CD14-positive monocyte (primary cell): ENCODE data around the gene GNB3. TPM values are rescaled to one million over a fixed set of nuclear protein-coding genes. Genes with fewer than 3 reads are reported as not detected.
"Not testable (repeated sequence)": the region's sequence is repeated elsewhere in the genome, so short reads cannot be mapped to it uniquely, and the experiment has no call there.

Experiments used
- DNase-seq, 3 donors: peaks; one replicate each; pipeline ENCODE4 v3.0.0-alpha.2; 2011 to 2022
- H2AFZ ChIP-seq: 2 replicates; pipeline ENCODE4 v1.6.0; 2012; ENCODE audit warnings: mild to moderate bottlenecking, low read depth, low read length, inconsistent platforms; ENCODE audit not compliant: insufficient read depth, poor library complexity, severe bottlenecking
- H3K27ac ChIP-seq, 2 donors: 1 replicate in 1 of 2; 2 replicates in 1 of 2; pipeline ENCODE4 v1.5.1; 2012 to 2013; ENCODE audit warnings: low read length in 2 of 2, control low read depth in 1 of 2, inconsistent platforms in 1 of 2, low read depth in 1 of 2, mild to moderate bottlenecking in 1 of 2
- H3K27me3 ChIP-seq, 2 donors: one replicate each; pipeline versions ENCODE4 v1.6.0 to v1.6.1; 2011 to 2013; ENCODE audit warnings: low read length in 2 of 2; ENCODE audit not compliant: control insufficient read depth in 2 of 2, insufficient read depth in 2 of 2
- H3K36me3 ChIP-seq, 2 donors: replicated peaks in 1 of 2; 1 replicate in 1 of 2; 2 replicates in 1 of 2; pipeline versions ENCODE4 v1.5.1 to v1.6.1; 2012 to 2013; ENCODE audit warnings: low read length in 2 of 2, control low read depth in 1 of 2, inconsistent platforms in 1 of 2, mild to moderate bottlenecking in 1 of 2; ENCODE audit not compliant: insufficient read depth in 2 of 2, control insufficient read depth in 1 of 2
- H3K4me1 ChIP-seq, 2 donors: 1 replicate in 1 of 2; 2 replicates in 1 of 2; pipeline versions ENCODE4 v1.5.1 to v1.6.1; 2012 to 2013; ENCODE audit warnings: low read length in 2 of 2, control low read depth in 1 of 2, inconsistent platforms in 1 of 2, mild to moderate bottlenecking in 1 of 2, moderate library complexity in 1 of 2; ENCODE audit not compliant: insufficient read depth in 2 of 2, control insufficient read depth in 1 of 2
- H3K4me2 ChIP-seq: replicated peaks from 2 replicates; pipeline ENCODE3; 2012; ENCODE audit warnings: low read length, moderate library complexity, mild to moderate bottlenecking; ENCODE audit not compliant: poor library complexity, severe bottlenecking; ENCODE audit errors: extremely low read depth
- H3K4me3 ChIP-seq, 3 experiments: fragments of 200-600 bp in 1 of 3; sonication (generic) in 1 of 3; replicated peaks in 1 of 3; 1 replicate in 2 of 3; 2 replicates in 1 of 3; pipeline ENCODE4 v1.5.1; 2011 to 2013; ENCODE audit warnings: low read length in 3 of 3, mild to moderate bottlenecking in 3 of 3, control low read depth in 2 of 3, low read depth in 2 of 3, inconsistent platforms in 1 of 3, moderate library complexity in 1 of 3
- H3K79me2 ChIP-seq: 2 replicates; pipeline ENCODE4 v1.6.0; 2012; ENCODE audit warnings: mild to moderate bottlenecking, control low read depth, inconsistent platforms, low read length, moderate library complexity; ENCODE audit not compliant: insufficient read depth
- H3K9ac ChIP-seq: 2 replicates; pipeline ENCODE4 v1.6.0; 2017; ENCODE audit warnings: low read length, mild to moderate bottlenecking; ENCODE audit not compliant: insufficient read depth, poor library complexity, severe bottlenecking
- H3K9me3 ChIP-seq, 2 donors: replicated peaks in 1 of 2; 1 replicate in 1 of 2; 2 replicates in 1 of 2; pipeline versions ENCODE4 v1.5.1 to v1.6.1; 2012 to 2013; ENCODE audit warnings: low read length in 2 of 2, control low read depth in 1 of 2; ENCODE audit not compliant: control insufficient read depth in 1 of 2, insufficient read depth in 1 of 2
- H4K20me1 ChIP-seq: 2 replicates; pipeline ENCODE4 v1.6.0; 2012; ENCODE audit warnings: mild to moderate bottlenecking, low read length, control low read depth, moderate library complexity; ENCODE audit not compliant: insufficient read depth
- H3K27ac Mint-ChIP-seq, 7 donors: one replicate each; pipeline ENCODE4 v1.8.0; 2020; ENCODE audit warnings: mild to moderate bottlenecking in 7 of 7, mixed read lengths in 7 of 7, moderate library complexity in 6 of 7, inconsistent platforms in 2 of 7
- H3K27me3 Mint-ChIP-seq, 3 donors: one replicate each; pipeline ENCODE4 v1.8.0; 2021 to 2022; ENCODE audit warnings: low read depth in 3 of 3, mild to moderate bottlenecking in 3 of 3, mixed read lengths in 3 of 3, moderate library complexity in 3 of 3, inconsistent platforms in 1 of 3
- H3K36me3 Mint-ChIP-seq, 2 donors: one replicate each; pipeline ENCODE4 v1.8.0; 2020; ENCODE audit warnings: mixed read lengths in 2 of 2, inconsistent platforms in 1 of 2, mild to moderate bottlenecking in 1 of 2
- H3K4me1 Mint-ChIP-seq: one replicate; pipeline ENCODE4 v1.8.0; 2020; ENCODE audit warnings: mild to moderate bottlenecking, mixed read lengths
- H3K4me3 Mint-ChIP-seq, 2 donors: one replicate each; pipeline ENCODE4 v1.8.0; 2020; ENCODE audit warnings: mild to moderate bottlenecking in 2 of 2, mixed read lengths in 2 of 2, moderate library complexity in 1 of 2
- H3K9me3 Mint-ChIP-seq, 7 donors: one replicate each; pipeline ENCODE4 v1.8.0; 2020 to 2022; ENCODE audit warnings: mixed read lengths in 7 of 7, mild to moderate bottlenecking in 6 of 7, moderate library complexity in 6 of 7, inconsistent platforms in 2 of 7
- WGBS: methylation state at CpG from one replicate; pipeline ENCODE4 v1.1.5; 2013; ENCODE audit warnings: missing lambda C conversion rate; ENCODE audit not compliant: insufficient coverage; 5-methylcytosine and 5-hydroxymethylcytosine counted together
- intact Hi-C, 2 donors: fragments of 100-400 bp; cut with micrococcal nuclease; formaldehyde crosslinking; loops; one replicate each; pipeline versions ENCODE4 v1.15.0 to v1.15.1; 2023
- polyA plus RNA-seq, 3 donors: library from polyadenylated mRNA; depleted of rRNA in 1 of 3; unstranded in 2 of 3; stranded (reverse) in 1 of 3; fragments of 300-500 nt in 2 of 3; fragments of >200 nt in 1 of 3; fragmentation: Illumina TruSeq in 2 of 3; gene quantifications; 1 replicate in 2 of 3; 2 replicates in 1 of 3; pipeline ENCODE4 v1.2.3, GENCODE V29; 2012 to 2021
- TF ChIP-seq, protein P1 (sequence below): fragments of 200-600 bp; IDR thresholded peaks from one replicate; pipeline ENCODE4 v1.8.0; 2022; ENCODE audit warnings: antibody characterized with exemption, mild to moderate bottlenecking

Gene GNB3
- polyA plus RNA-seq, 3 donors, result 0.31 TPM; not detected in 2

DNA sequence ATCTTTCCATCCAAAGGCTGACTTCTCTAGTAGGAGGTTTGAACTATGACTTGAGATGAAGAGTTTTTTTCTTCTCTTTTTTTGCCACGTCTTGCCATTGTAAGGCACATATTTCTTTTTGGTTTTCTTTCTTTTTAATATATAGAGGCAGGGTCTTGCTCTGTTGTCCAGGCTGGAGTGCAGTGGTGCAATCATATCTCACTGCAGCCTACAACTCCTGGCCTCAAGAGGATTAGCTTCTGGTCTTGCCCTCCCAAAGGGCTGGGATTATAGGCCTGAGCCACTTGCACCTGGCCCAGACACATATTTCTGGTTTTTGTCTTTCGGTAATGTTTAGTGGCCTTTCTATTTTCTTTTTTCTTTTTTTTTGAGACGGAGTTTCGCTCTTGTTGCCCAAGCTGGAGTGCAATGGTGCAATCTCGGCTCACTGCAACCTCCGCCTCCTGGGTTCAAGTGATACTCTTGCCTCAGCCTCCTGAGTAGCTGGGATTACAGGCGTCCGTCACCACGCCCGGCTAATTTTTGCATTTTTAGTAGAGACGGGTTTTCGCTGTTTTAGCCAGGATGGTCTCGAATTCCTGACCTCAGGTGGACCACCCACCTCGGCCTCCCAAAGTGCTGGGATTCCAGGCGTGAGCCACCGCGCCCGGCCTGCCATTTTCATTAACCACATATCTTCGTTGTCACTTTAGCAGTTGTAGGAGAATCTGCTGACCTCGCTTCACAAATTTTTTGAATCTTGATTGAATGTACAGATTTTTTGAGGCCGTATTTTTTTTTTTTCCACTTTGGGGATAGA, 49.2 kb downstream of the GNB3 start:
- peaks cover 52 to 63% of the 10 kb centered on the region in 2 donors for H3K4me1 ChIP-seq
- intact Hi-C loops, result loop anchor here in 1 of 2 donors (2.0 kb wide), 1 partner anchor 17 kb away; the partner anchor contains the start of gene SPSB2
- H3K4me2 ChIP-seq, result peak overlapping the region; percentile 82
- H3K36me3 ChIP-seq, H3K79me2 ChIP-seq, H3K9ac ChIP-seq, H2AFZ ChIP-seq, H3K9me3 Mint-ChIP-seq, H3K9me3 ChIP-seq, H3K27me3 ChIP-seq, H3K36me3 Mint-ChIP-seq, H3K27me3 Mint-ChIP-seq, DNase-seq, H4K20me1 ChIP-seq: not testable (repeated sequence)
- peak overlapping the region in 1 of 2 donors; percentile 54 for H3K27ac ChIP-seq
- WGBS, result 47% methylated on average over 2 of the region's 21 CpGs
- peak overlapping the region in 1 of 3 experiments; percentile 72 for H3K4me3 ChIP-seq
- H3K4me3 Mint-ChIP-seq, result peak overlapping the region; percentile 72 to 86
- H3K4me1 Mint-ChIP-seq, result peaks cover 55% of the 10 kb centered on the region
- H3K27ac Mint-ChIP-seq, result peak overlapping the region; percentile 85 to 96 (median 94)

DNA sequence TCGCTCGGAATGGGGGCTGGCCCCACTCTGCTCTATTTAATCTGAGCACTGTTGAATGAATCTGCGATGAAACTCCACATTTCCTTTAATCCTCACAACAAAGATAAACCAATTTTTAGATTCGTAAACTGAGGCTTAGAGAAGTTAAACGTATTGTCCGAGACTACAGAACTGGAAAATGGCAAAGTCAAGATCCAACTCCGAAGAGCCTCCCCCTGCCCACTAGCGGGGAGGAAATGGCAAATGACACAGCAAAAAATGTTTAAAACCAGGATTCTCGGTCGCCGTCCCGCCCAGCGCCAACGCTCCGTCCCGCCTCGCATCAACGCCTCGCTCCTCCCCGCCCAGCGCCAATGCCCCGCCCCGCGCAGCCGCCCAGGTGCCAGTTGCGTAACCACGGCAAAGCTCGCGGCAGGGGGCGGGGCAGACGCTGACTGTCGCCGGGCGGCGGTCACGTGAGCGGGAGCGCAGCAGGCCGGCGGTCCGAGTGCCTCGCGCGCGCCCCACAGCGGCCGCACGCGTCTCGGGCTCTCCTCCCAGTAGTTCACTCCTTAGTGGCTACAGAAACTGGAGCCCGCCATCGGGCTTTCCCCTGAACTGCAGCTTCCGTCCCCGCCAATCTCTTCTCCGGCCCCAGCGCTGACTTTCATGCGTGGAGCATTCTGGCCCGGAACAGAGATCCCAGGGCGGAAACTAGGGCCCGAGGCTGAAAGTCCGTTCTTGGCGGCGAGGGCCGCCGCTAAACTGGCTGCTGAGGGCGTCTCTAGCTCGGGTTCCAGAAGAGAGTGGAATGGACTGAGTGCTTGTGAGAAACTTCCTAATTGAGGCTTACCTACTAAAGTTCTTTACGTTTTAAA, 50.3 kb downstream of the GNB3 start:
- 2% methylated on average over 58 of the region's 68 CpGs for WGBS
- peak; percentile 97 to 98 (median 97) for DNase-seq
- no peaks in the 10 kb centered on the region for H3K9me3 ChIP-seq

More for the DNA sequence above, 50.3 kb downstream of the GNB3 start:
- Histone ChIP-seq H2AFZ (peak overlapping the region; percentile 87), H4K20me1 (no peaks in the 10 kb centered on the region), H3K4me2 (peak overlapping the region; percentile 82), H3K4me3 (peak overlapping the region; percentile 40 to 72 (median 59)), H3K27ac (peak overlapping the region; percentile 86 to 88), H3K36me3 (no peaks in the 10 kb centered on the region), H3K4me1 (peaks cover 50 to 59% of the 10 kb centered on the region in 2 donors), H3K9ac (peak overlapping the region; percentile 69), H3K79me2 (peaks cover 4% of the 10 kb centered on the region), H3K27me3 (no peaks in the 10 kb centered on the region)
- H3K27ac Mint-ChIP-seq, result peak overlapping the region; percentile 85 to 96 (median 94)
- H3K4me1 Mint-ChIP-seq, result peaks cover 52% of the 10 kb centered on the region
- H3K27me3 Mint-ChIP-seq, result peaks cover 0 to 1% (median 0%) of the 10 kb centered on the region in 3 donors
- TF ChIP-seq, protein P1, sequence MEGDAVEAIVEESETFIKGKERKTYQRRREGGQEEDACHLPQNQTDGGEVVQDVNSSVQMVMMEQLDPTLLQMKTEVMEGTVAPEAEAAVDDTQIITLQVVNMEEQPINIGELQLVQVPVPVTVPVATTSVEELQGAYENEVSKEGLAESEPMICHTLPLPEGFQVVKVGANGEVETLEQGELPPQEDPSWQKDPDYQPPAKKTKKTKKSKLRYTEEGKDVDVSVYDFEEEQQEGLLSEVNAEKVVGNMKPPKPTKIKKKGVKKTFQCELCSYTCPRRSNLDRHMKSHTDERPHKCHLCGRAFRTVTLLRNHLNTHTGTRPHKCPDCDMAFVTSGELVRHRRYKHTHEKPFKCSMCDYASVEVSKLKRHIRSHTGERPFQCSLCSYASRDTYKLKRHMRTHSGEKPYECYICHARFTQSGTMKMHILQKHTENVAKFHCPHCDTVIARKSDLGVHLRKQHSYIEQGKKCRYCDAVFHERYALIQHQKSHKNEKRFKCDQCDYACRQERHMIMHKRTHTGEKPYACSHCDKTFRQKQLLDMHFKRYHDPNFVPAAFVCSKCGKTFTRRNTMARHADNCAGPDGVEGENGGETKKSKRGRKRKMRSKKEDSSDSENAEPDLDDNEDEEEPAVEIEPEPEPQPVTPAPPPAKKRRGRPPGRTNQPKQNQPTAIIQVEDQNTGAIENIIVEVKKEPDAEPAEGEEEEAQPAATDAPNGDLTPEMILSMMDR, result peak; percentile 82
- peaks cover 0 to 2% (median 0%) of the 10 kb centered on the region in 7 donors for H3K9me3 Mint-ChIP-seq
- H3K4me3 Mint-ChIP-seq, result peak overlapping the region; percentile 75 to 86
- peaks cover 0 to 1% of the 10 kb centered on the region in 2 donors for H3K36me3 Mint-ChIP-seq
- intact Hi-C loops, result loop anchor here (1.0 to 2.0 kb wide), 2 partner anchors 18 kb away; partner anchors contain the start of gene SPSB2 (in 2 of the 2)
